Endothelial cell of umbilical vein (primary cell): Measurements from ENCODE around the gene UGGT2. TPM values are rescaled to one million over a fixed set of nuclear protein-coding genes. Genes with fewer than 3 reads are reported as not detected.
A peak's percentile ranks its signal among the peaks of the same experiment; 100 is the strongest.
"Not testable (repeated sequence)": the region's sequence is repeated elsewhere in the genome, so short reads cannot be mapped to it uniquely, and the experiment has no call there.

Experiments
- BruUV-seq: library from RNA; stranded (reverse); fragments of 400-500 nt; replicated peaks from 2 replicates; lab custom pipeline; 2021; lab: Mats Ljungman, UMichigan
- CTCF ChIA-PET: fragments of 300-600, 350-600 bp; sonication (Branson Sonifier 250); formaldehyde crosslinking; loops from one replicate; lab custom pipeline; 2021; ENCODE audit warnings: antibody characterized with exemption, inconsistent platforms; lab: Charles Lee
- POLR2A ChIA-PET: fragments of 300-600, 350-600 bp; sonication (Branson Sonifier 250); formaldehyde crosslinking; loops from one replicate; lab custom pipeline; 2021; ENCODE audit warnings: antibody characterized with exemption, inconsistent platforms; lab: Charles Lee
- DNase-seq: peaks from one replicate; pipeline ENCODE4 v3.0.0-alpha.2; 2011; ENCODE audit warnings: low read depth, low spot score
- FAIRE-seq: peaks from 2 replicates; lab custom pipeline; 2011; peaks lifted over from hg19 to GRCh38; lab: Jason Lieb, UNC
- H2AFZ ChIP-seq: 2 replicates; pipeline ENCODE4 v1.6.0; 2012; ENCODE audit warnings: low read depth, low read length, control low read depth, inconsistent platforms
- H3K27ac ChIP-seq: 2 replicates; pipeline ENCODE4 v1.5.1; 2011; ENCODE audit warnings: low read depth, mild to moderate bottlenecking, control low read depth, low read length, moderate library complexity; ENCODE audit not compliant: insufficient read depth
- H3K27me3 ChIP-seq, 2 experiments: 2 replicates each; pipeline versions ENCODE4 v1.6.0 to v1.6.1; 2011; ENCODE audit warnings: low read length in 2 of 2, mixed read lengths in 1 of 2; ENCODE audit not compliant: control insufficient read depth in 2 of 2, insufficient read depth in 2 of 2
- H3K36me3 ChIP-seq, 2 experiments: 2 replicates in 1 of 2; 3 replicates in 1 of 2; pipeline ENCODE4 v1.5.1; 2011; ENCODE audit warnings: low read length in 2 of 2, mild to moderate bottlenecking in 1 of 2, moderate library complexity in 1 of 2; ENCODE audit not compliant: control insufficient read depth in 2 of 2, insufficient read depth in 2 of 2; ENCODE audit errors: extremely low read depth in 1 of 2
- H3K4me1 ChIP-seq: 3 replicates; pipeline ENCODE4 v1.5.1; 2011; ENCODE audit warnings: mild to moderate bottlenecking, low read length; ENCODE audit not compliant: control insufficient read depth, insufficient read depth; ENCODE audit errors: extremely low read depth
- H3K4me2 ChIP-seq: 2 replicates; pipeline ENCODE4 v1.6.1; 2011; ENCODE audit warnings: low read length, control low read depth, mixed read lengths; ENCODE audit not compliant: insufficient read depth
- H3K4me3 ChIP-seq, 3 experiments: fragments of 200-600 bp in 1 of 3; sonication (generic), shearing (Covaris generic) in 1 of 3; replicated peaks in 1 of 3; 2 replicates each; pipeline ENCODE4 v1.5.1; 2011 to 2016; ENCODE audit warnings: control low read depth in 3 of 3, low read length in 3 of 3, mild to moderate bottlenecking in 2 of 3, inconsistent platforms in 1 of 3, low read depth in 1 of 3, moderate library complexity in 1 of 3; ENCODE audit not compliant: insufficient read depth in 1 of 3
- H3K79me2 ChIP-seq: 2 replicates; pipeline ENCODE4 v1.6.0; 2012; ENCODE audit warnings: low read length, inconsistent platforms; ENCODE audit not compliant: control insufficient read depth, insufficient read depth
- H3K9ac ChIP-seq: replicated peaks from 2 replicates; pipeline ENCODE3; 2011; ENCODE audit warnings: low read length, control low read depth; ENCODE audit not compliant: insufficient read depth; ENCODE audit errors: extremely low read depth
- H3K9me1 ChIP-seq: replicated peaks from 3 replicates; pipeline ENCODE4 v1.6.0; 2011; ENCODE audit warnings: mild to moderate bottlenecking, low read length; ENCODE audit not compliant: control insufficient read depth, insufficient read depth; ENCODE audit errors: extremely low read depth
- H3K9me3 ChIP-seq: replicated peaks from 2 replicates; pipeline ENCODE4 v1.5.1; 2012; ENCODE audit warnings: low read length, inconsistent platforms; ENCODE audit not compliant: control insufficient read depth, insufficient read depth
- H4K20me1 ChIP-seq: replicated peaks from 2 replicates; pipeline ENCODE3; 2011; ENCODE audit warnings: mild to moderate bottlenecking, low read length; ENCODE audit not compliant: control insufficient read depth, insufficient read depth; ENCODE audit errors: extremely low read depth
- EZH2 ChIP-seq: IDR thresholded peaks from 2 replicates; pipeline ENCODE4 v1.6.1; 2012; ENCODE audit warnings: borderline replicate concordance, low read depth, mild to moderate bottlenecking, moderate library complexity, low read length, inconsistent platforms; ENCODE audit not compliant: severe bottlenecking
- FOS ChIP-seq: IDR thresholded peaks from 2 replicates; pipeline ENCODE4 v1.6.1; 2011; ENCODE audit warnings: mild to moderate bottlenecking, low read length, moderate library complexity, borderline replicate concordance; ENCODE audit not compliant: insufficient read depth
- GATA2 ChIP-seq: IDR thresholded peaks from 2 replicates; pipeline ENCODE4 v1.7.0; 2011; ENCODE audit warnings: low read depth, mild to moderate bottlenecking, moderate library complexity, mixed read lengths, low read length; ENCODE audit not compliant: insufficient read length, insufficient read depth
- JUN ChIP-seq: IDR thresholded peaks from 2 replicates; pipeline ENCODE4 v1.6.1; 2011; ENCODE audit warnings: borderline replicate concordance, low read depth; ENCODE audit not compliant: insufficient read length, insufficient read depth
- POLR2A ChIP-seq: IDR thresholded peaks from 2 replicates; pipeline ENCODE4 v1.6.1; 2012; ENCODE audit warnings: low read depth, mild to moderate bottlenecking, control low read depth, low read length
- POLR2AphosphoS5 ChIP-seq: IDR thresholded peaks from 2 replicates; pipeline ENCODE4 v1.6.1; 2012; ENCODE audit warnings: low read depth, mild to moderate bottlenecking, control low read depth, low read length, moderate library complexity; ENCODE audit not compliant: insufficient read depth
- dilution Hi-C: fragments of 300-500 bp; cut with MboI; formaldehyde crosslinking; loops from one replicate; pipeline ENCODE4 v1.15.0; 2019; ENCODE audit warnings: low sequenced_read_pairs; ENCODE audit not compliant: extremely low pct_ligation_motif_present
- intact Hi-C: fragments of 100-400 bp; cut with micrococcal nuclease; formaldehyde crosslinking; loops from one replicate; pipeline ENCODE4 v1.10.0; 2022
- polyA plus RNA-seq, 4 experiments: library from polyadenylated mRNA; depleted of rRNA in 3 of 4; stranded (reverse) in 3 of 4; unstranded in 1 of 4; fragments of >200 nt; gene quantifications; 2 replicates each; pipeline versions ENCODE4 v1.2.1 to v1.2.3, GENCODE V29; 2011 to 2012; ENCODE audit warnings: missing spikeins in 1 of 4
- total RNA-seq: library from RNA; stranded (reverse); gene quantifications from 2 replicates; pipeline ENCODE4 v1.2.3, GENCODE V29; 2021
- TF ChIP-seq, protein P1 (sequence below), 2 donors: IDR thresholded peaks; 1 replicate in 1 of 2; 2 replicates in 1 of 2; pipeline ENCODE4 v1.5.1; 2011; ENCODE audit warnings: low read length in 2 of 2, mild to moderate bottlenecking in 2 of 2, moderate library complexity in 2 of 2, control low read depth in 1 of 2, inconsistent platforms in 1 of 2, low read depth in 1 of 2; ENCODE audit not compliant: insufficient read depth in 1 of 2; ENCODE audit errors: extremely low read depth in 1 of 2
- TF ChIP-seq, protein P2 (sequence below): IDR thresholded peaks from 2 replicates; pipeline ENCODE4 v1.6.1; 2011; ENCODE audit not compliant: insufficient read depth, insufficient read length

UGGT2 gene
- total and polyA plus RNA-seq, 2 donors (not counting 3 experiments of a cell fraction or from before 2014, with no cell fraction given), result 4.6 to 25.1 TPM

DNA sequence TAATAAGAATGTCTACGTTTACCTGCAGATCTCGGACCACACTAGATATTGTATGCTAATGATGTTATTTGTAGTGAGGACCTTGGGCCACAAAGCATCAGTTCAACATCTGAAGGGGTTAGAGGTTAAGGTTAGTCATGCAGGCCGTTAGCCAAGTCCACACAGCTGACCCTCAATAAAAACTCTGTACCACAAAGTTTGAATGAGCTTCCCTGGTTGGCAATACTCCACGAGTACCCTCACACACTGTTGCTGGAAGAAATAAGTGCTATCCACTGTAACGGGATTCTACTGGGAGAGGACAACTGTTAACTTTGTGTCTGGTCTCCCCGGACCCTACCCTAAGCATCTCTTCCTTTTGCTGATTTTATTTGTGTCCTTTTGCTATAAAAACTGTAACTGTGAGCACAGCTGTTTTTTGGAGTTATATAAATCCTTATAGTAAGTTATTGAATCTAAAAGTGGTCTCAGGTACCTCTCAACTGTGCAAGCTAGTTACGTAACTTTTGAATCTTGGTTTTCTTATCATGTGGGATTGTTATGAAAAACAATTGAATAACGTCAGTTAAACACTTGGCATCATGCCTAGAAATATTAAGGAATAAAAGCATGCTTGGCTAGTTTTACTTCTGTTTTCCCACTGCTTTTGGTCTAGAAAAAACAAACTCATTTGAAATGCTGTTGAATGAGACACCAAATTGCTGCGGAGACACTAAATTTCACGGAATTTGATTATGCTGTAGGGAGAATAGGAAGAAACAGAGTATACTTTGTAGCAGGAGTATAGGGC is 194.7 kb downstream of the UGGT2 start:
- Histone ChIP-seq H4K20me1 (no peaks in the 10 kb centered on the region), H3K27ac (peak overlapping the region; percentile 57), H3K9me3 (no peaks in the 10 kb centered on the region), H3K4me2 (peak overlapping the region; percentile 79), H3K4me3 (no peak overlapping the region), H3K9ac (no peak overlapping the region), H3K27me3 (no peaks in the 10 kb centered on the region), H2AFZ (peak overlapping the region; percentile 26), H3K9me1 (no peaks in the 10 kb centered on the region), H3K36me3 (no peaks in the 10 kb centered on the region), H3K79me2 (no peaks in the 10 kb centered on the region), H3K4me1 (peaks cover 23% of the 10 kb centered on the region)
- FAIRE-seq (peak; percentile 86), DNase-seq (peak; percentile 90)
- CTCF ChIA-PET, result interaction anchor here (0.9 to 3.4 kb wide), 3 partner anchors 25 to 234 kb away, joined by 3 to 12 read pairs (median 6); no protein-coding TSS in a partner anchor
- TF ChIP-seq, protein P1, sequence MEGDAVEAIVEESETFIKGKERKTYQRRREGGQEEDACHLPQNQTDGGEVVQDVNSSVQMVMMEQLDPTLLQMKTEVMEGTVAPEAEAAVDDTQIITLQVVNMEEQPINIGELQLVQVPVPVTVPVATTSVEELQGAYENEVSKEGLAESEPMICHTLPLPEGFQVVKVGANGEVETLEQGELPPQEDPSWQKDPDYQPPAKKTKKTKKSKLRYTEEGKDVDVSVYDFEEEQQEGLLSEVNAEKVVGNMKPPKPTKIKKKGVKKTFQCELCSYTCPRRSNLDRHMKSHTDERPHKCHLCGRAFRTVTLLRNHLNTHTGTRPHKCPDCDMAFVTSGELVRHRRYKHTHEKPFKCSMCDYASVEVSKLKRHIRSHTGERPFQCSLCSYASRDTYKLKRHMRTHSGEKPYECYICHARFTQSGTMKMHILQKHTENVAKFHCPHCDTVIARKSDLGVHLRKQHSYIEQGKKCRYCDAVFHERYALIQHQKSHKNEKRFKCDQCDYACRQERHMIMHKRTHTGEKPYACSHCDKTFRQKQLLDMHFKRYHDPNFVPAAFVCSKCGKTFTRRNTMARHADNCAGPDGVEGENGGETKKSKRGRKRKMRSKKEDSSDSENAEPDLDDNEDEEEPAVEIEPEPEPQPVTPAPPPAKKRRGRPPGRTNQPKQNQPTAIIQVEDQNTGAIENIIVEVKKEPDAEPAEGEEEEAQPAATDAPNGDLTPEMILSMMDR (IDR thresholded peaks at IDR 0.05; ENCODE audit: extremely low read depth in 1 of 2, insufficient read depth in 1 of 2, low read depth in 1 of 2, low read length in 2 of 2), result no peak
- TF ChIP-seq FOS, result peak; percentile 25
- TF ChIP-seq POLR2AphosphoS5, result no peak
- no peak for TF ChIP-seq EZH2
- TF ChIP-seq, protein P2, sequence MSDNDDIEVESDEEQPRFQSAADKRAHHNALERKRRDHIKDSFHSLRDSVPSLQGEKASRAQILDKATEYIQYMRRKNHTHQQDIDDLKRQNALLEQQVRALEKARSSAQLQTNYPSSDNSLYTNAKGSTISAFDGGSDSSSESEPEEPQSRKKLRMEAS, result no peak
- TF ChIP-seq GATA2, result no peak
- no peak for TF ChIP-seq POLR2A
- peak; percentile 5 for TF ChIP-seq JUN
- no TSS peak for BruUV-seq
- dilution Hi-C loops, result no loop called here
- POLR2A ChIA-PET, result interaction anchor here (0.6 kb wide), 1 partner anchor 478 kb away, joined by 4 read pairs; no protein-coding TSS in a partner anchor
- intact Hi-C loops, result no loop called here

DNA sequence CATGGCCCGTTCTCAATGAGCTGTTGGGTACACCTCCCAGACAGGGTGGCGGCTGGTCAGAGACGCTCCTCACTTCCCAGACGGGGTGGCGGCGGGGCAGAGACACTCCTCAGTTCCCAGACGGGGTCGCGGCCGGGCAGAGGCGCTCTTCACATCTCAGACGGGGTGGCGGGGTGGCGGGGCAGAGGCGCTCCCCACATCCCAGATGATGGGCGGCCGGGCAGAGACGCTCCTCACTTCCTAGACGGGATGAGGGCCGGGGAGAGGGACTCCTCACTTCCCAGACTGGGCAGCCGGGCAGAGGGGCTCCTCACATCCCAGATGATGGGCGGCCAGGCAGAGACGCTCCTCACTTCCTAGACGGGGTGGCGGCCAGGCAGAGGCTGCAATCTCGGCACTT is 207.5 kb downstream of the UGGT2 start:
- H3K79me2 ChIP-seq, intact Hi-C loops, CTCF ChIA-PET, H3K9me3 ChIP-seq, H3K4me2 ChIP-seq, POLR2A ChIA-PET, H2AFZ ChIP-seq, H3K9ac ChIP-seq, BruUV-seq, H3K27ac ChIP-seq, H4K20me1 ChIP-seq, DNase-seq, H3K4me1 ChIP-seq, H3K4me3 ChIP-seq, FAIRE-seq, H3K36me3 ChIP-seq, H3K27me3 ChIP-seq, dilution Hi-C loops, H3K9me1 ChIP-seq: not testable (repeated sequence)
